Stomach (tissue), 4 donors: Measurements from ENCODE around the gene CEACAM1.

ENCODE experiments used
- EP300 ChIP-seq: sonication (generic); formaldehyde crosslinking; IDR thresholded peaks from one replicate; pipeline ENCODE4 v1.6.1; 2017; ENCODE audit warnings: antibody characterized with exemption
- POLR2A ChIP-seq, 4 donors: fragments of 450-650 bp; IDR thresholded peaks; one replicate each; pipeline ENCODE4 v1.6.1; 2016; ENCODE audit warnings: antibody characterized with exemption in 4 of 4, control low read depth in 2 of 4, mild to moderate bottlenecking in 1 of 4, moderate library complexity in 1 of 4
- TF ChIP-seq, protein P1 (sequence below), 7 experiments: fragments of 450-650 bp in 4 of 7; fragments of 200-600 bp in 3 of 7; sonication (generic) in 3 of 7; IDR thresholded peaks; one replicate each; pipeline ENCODE4 v1.5.1; 2016 to 2019; ENCODE audit warnings: antibody characterized with exemption in 7 of 7, control low read depth in 2 of 7, mild to moderate bottlenecking in 1 of 7

DNA sequence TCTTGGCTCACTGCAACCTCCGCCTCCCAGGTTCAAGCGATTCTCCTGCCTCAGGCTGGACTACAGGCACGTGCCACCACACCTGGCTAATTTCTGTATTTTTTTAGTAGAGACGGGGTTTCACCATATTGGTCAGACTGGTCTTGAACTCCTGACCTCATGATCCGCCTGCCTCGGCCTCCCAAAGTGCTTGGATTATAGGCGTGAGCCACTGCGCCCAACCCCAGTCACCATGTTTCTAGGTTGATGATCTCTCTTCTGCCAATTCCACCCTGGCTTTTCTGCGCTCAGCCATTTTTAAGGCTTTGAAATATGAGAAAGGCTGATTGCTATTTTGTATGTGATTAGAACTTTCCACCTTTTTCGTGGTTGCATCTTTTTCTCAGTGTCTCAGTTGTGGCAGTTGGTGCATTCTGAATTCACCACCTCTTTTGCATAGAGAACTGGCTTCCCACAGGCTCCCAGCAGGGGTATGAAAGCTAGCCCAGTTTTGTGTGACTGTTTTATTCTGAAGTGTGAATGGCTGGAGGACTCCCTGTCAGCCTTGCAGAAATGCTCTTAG is 15.5 kb downstream of the CEACAM1 start:
- TF ChIP-seq, protein P1, sequence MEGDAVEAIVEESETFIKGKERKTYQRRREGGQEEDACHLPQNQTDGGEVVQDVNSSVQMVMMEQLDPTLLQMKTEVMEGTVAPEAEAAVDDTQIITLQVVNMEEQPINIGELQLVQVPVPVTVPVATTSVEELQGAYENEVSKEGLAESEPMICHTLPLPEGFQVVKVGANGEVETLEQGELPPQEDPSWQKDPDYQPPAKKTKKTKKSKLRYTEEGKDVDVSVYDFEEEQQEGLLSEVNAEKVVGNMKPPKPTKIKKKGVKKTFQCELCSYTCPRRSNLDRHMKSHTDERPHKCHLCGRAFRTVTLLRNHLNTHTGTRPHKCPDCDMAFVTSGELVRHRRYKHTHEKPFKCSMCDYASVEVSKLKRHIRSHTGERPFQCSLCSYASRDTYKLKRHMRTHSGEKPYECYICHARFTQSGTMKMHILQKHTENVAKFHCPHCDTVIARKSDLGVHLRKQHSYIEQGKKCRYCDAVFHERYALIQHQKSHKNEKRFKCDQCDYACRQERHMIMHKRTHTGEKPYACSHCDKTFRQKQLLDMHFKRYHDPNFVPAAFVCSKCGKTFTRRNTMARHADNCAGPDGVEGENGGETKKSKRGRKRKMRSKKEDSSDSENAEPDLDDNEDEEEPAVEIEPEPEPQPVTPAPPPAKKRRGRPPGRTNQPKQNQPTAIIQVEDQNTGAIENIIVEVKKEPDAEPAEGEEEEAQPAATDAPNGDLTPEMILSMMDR (IDR thresholded peaks at IDR 0.05): no peak
- TF ChIP-seq POLR2A (IDR thresholded peaks at IDR 0.05): no peak
- TF ChIP-seq EP300: no peak
